MM.1S (cell line): ENCODE results near the gene ABCF3.

Experiments used
- CTCF ChIP-seq: fragments of 300-600 bp; sonication (generic); IDR thresholded peaks from 2 replicates; pipeline ENCODE4 v1.5.1; 2016; ENCODE audit warnings: antibody characterized with exemption, low read length, mixed read lengths
- EZH2 ChIP-seq: fragments of 300-600 bp; sonication (generic); optimal IDR thresholded peaks from 2 replicates; pipeline ENCODE3; 2017; ENCODE audit warnings: low read depth, mild to moderate bottlenecking, antibody characterized with exemption, low read length, mixed read lengths
- EZH2phosphoT487 ChIP-seq: fragments of 300-600 bp; sonication (generic); IDR thresholded peaks from 2 replicates; pipeline ENCODE4 v1.6.1; 2018; ENCODE audit warnings: antibody characterized with exemption, low read length

DNA sequence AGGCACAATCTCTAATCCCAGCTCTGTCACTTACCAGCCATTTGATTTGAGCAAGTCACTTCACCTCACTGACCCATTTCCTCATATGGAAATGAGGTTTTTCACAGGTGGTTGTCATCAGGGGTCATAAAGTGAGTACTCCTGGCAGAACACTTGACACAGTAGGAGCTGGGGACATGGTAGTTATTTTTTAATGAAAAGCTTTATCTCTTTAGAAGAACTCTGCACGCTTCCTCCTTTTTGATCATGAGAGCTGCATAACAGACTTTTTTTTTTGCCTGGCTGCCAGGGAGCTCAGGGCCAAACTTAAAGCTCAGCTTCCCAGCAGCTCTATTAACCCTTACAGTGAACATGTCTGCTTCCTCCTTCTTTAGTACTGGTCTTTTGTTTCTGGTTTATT lies 51.8 kb downstream of the ABCF3 start:
- TF ChIP-seq CTCF, result no peak
- TF ChIP-seq EZH2, result no peak
- TF ChIP-seq EZH2phosphoT487, result no peak
